CD14-positive monocyte (primary cell): ENCODE measurements around the gene COL19A1. TPM values are rescaled to one million over a fixed set of nuclear protein-coding genes. Genes with fewer than 3 reads are reported as not detected.

Experiments used
- DNase-seq, 3 donors: peaks; one replicate each; pipeline ENCODE4 v3.0.0-alpha.2; 2011 to 2022
- H2AFZ ChIP-seq: 2 replicates; pipeline ENCODE4 v1.6.0; 2012; ENCODE audit warnings: mild to moderate bottlenecking, low read depth, low read length, inconsistent platforms; ENCODE audit not compliant: insufficient read depth, poor library complexity, severe bottlenecking
- H3K27ac ChIP-seq, 2 donors: 1 replicate in 1 of 2; 2 replicates in 1 of 2; pipeline ENCODE4 v1.5.1; 2012 to 2013; ENCODE audit warnings: low read length in 2 of 2, control low read depth in 1 of 2, inconsistent platforms in 1 of 2, low read depth in 1 of 2, mild to moderate bottlenecking in 1 of 2
- H3K27me3 ChIP-seq, 2 donors: one replicate each; pipeline versions ENCODE4 v1.6.0 to v1.6.1; 2011 to 2013; ENCODE audit warnings: low read length in 2 of 2; ENCODE audit not compliant: control insufficient read depth in 2 of 2, insufficient read depth in 2 of 2
- H3K36me3 ChIP-seq, 2 donors: replicated peaks in 1 of 2; 1 replicate in 1 of 2; 2 replicates in 1 of 2; pipeline versions ENCODE4 v1.5.1 to v1.6.1; 2012 to 2013; ENCODE audit warnings: low read length in 2 of 2, control low read depth in 1 of 2, inconsistent platforms in 1 of 2, mild to moderate bottlenecking in 1 of 2; ENCODE audit not compliant: insufficient read depth in 2 of 2, control insufficient read depth in 1 of 2
- H3K4me1 ChIP-seq, 2 donors: 1 replicate in 1 of 2; 2 replicates in 1 of 2; pipeline versions ENCODE4 v1.5.1 to v1.6.1; 2012 to 2013; ENCODE audit warnings: low read length in 2 of 2, control low read depth in 1 of 2, inconsistent platforms in 1 of 2, mild to moderate bottlenecking in 1 of 2, moderate library complexity in 1 of 2; ENCODE audit not compliant: insufficient read depth in 2 of 2, control insufficient read depth in 1 of 2
- H3K4me2 ChIP-seq: replicated peaks from 2 replicates; pipeline ENCODE3; 2012; ENCODE audit warnings: low read length, moderate library complexity, mild to moderate bottlenecking; ENCODE audit not compliant: poor library complexity, severe bottlenecking; ENCODE audit errors: extremely low read depth
- H3K4me3 ChIP-seq, 3 experiments: fragments of 200-600 bp in 1 of 3; sonication (generic) in 1 of 3; replicated peaks in 1 of 3; 1 replicate in 2 of 3; 2 replicates in 1 of 3; pipeline ENCODE4 v1.5.1; 2011 to 2013; ENCODE audit warnings: low read length in 3 of 3, mild to moderate bottlenecking in 3 of 3, control low read depth in 2 of 3, low read depth in 2 of 3, inconsistent platforms in 1 of 3, moderate library complexity in 1 of 3
- H3K79me2 ChIP-seq: 2 replicates; pipeline ENCODE4 v1.6.0; 2012; ENCODE audit warnings: mild to moderate bottlenecking, control low read depth, inconsistent platforms, low read length, moderate library complexity; ENCODE audit not compliant: insufficient read depth
- H3K9ac ChIP-seq: 2 replicates; pipeline ENCODE4 v1.6.0; 2017; ENCODE audit warnings: low read length, mild to moderate bottlenecking; ENCODE audit not compliant: insufficient read depth, poor library complexity, severe bottlenecking
- H3K9me3 ChIP-seq, 2 donors: replicated peaks in 1 of 2; 1 replicate in 1 of 2; 2 replicates in 1 of 2; pipeline versions ENCODE4 v1.5.1 to v1.6.1; 2012 to 2013; ENCODE audit warnings: low read length in 2 of 2, control low read depth in 1 of 2; ENCODE audit not compliant: control insufficient read depth in 1 of 2, insufficient read depth in 1 of 2
- H4K20me1 ChIP-seq: 2 replicates; pipeline ENCODE4 v1.6.0; 2012; ENCODE audit warnings: mild to moderate bottlenecking, low read length, control low read depth, moderate library complexity; ENCODE audit not compliant: insufficient read depth
- H3K27ac Mint-ChIP-seq, 7 donors: one replicate each; pipeline ENCODE4 v1.8.0; 2020; ENCODE audit warnings: mild to moderate bottlenecking in 7 of 7, mixed read lengths in 7 of 7, moderate library complexity in 6 of 7, inconsistent platforms in 2 of 7
- H3K27me3 Mint-ChIP-seq, 3 donors: one replicate each; pipeline ENCODE4 v1.8.0; 2021 to 2022; ENCODE audit warnings: low read depth in 3 of 3, mild to moderate bottlenecking in 3 of 3, mixed read lengths in 3 of 3, moderate library complexity in 3 of 3, inconsistent platforms in 1 of 3
- H3K36me3 Mint-ChIP-seq, 2 donors: one replicate each; pipeline ENCODE4 v1.8.0; 2020; ENCODE audit warnings: mixed read lengths in 2 of 2, inconsistent platforms in 1 of 2, mild to moderate bottlenecking in 1 of 2
- H3K4me1 Mint-ChIP-seq: one replicate; pipeline ENCODE4 v1.8.0; 2020; ENCODE audit warnings: mild to moderate bottlenecking, mixed read lengths
- H3K4me3 Mint-ChIP-seq, 2 donors: one replicate each; pipeline ENCODE4 v1.8.0; 2020; ENCODE audit warnings: mild to moderate bottlenecking in 2 of 2, mixed read lengths in 2 of 2, moderate library complexity in 1 of 2
- H3K9me3 Mint-ChIP-seq, 7 donors: one replicate each; pipeline ENCODE4 v1.8.0; 2020 to 2022; ENCODE audit warnings: mixed read lengths in 7 of 7, mild to moderate bottlenecking in 6 of 7, moderate library complexity in 6 of 7, inconsistent platforms in 2 of 7
- CTCF ChIP-seq: fragments of 200-600 bp; IDR thresholded peaks from one replicate; pipeline ENCODE4 v1.8.0; 2022; ENCODE audit warnings: antibody characterized with exemption, mild to moderate bottlenecking
- WGBS: methylation state at CpG from one replicate; pipeline ENCODE4 v1.1.5; 2013; ENCODE audit warnings: missing lambda C conversion rate; ENCODE audit not compliant: insufficient coverage; 5-methylcytosine and 5-hydroxymethylcytosine counted together
- intact Hi-C, 2 donors: fragments of 100-400 bp; cut with micrococcal nuclease; formaldehyde crosslinking; loops; one replicate each; pipeline versions ENCODE4 v1.15.0 to v1.15.1; 2023
- polyA plus RNA-seq, 3 donors: library from polyadenylated mRNA; depleted of rRNA in 1 of 3; unstranded in 2 of 3; stranded (reverse) in 1 of 3; fragments of 300-500 nt in 2 of 3; fragments of >200 nt in 1 of 3; fragmentation: Illumina TruSeq in 2 of 3; gene quantifications; 1 replicate in 2 of 3; 2 replicates in 1 of 3; pipeline ENCODE4 v1.2.3, GENCODE V29; 2012 to 2021

COL19A1 gene
- polyA plus RNA-seq, 3 donors, result not detected

- Mint-ChIP-seq H3K9me3 (peaks cover 0 to 2% (median 0%) of the 10 kb centered on the region in 7 donors), H3K27me3 (no peaks in the 10 kb centered on the region), H3K27ac (no peak overlapping the region), H3K4me3 (no peak overlapping the region), H3K36me3 (no peaks in the 10 kb centered on the region), H3K4me1 (no peaks in the 10 kb centered on the region)
- no peak overlapping the region for H3K9ac ChIP-seq
- H3K79me2 ChIP-seq, result no peaks in the 10 kb centered on the region
- intact Hi-C loops, result no loop called here
- H2AFZ ChIP-seq, result no peak overlapping the region
- no peaks in the 10 kb centered on the region for H4K20me1 ChIP-seq
- H3K36me3 ChIP-seq, result no peaks in the 10 kb centered on the region
- no CpG with 5 or more reads among the region's 3 CpGs for WGBS
- no peaks in the 10 kb centered on the region for H3K27me3 ChIP-seq
- H3K4me3 ChIP-seq, result no peak overlapping the region
- H3K4me2 ChIP-seq, result no peak overlapping the region
- TF ChIP-seq CTCF, result no peak
- no peaks in the 10 kb centered on the region for H3K9me3 ChIP-seq
- H3K27ac ChIP-seq, result no peak overlapping the region
- no peak for DNase-seq
- H3K4me1 ChIP-seq, result no peaks in the 10 kb centered on the region
These were observed 167.4 kb downstream of the COL19A1 start for GRCh38 chr6:70033781-70034180.

- Mint-ChIP-seq H3K36me3 (no peaks in the 10 kb centered on the region), H3K27ac (no peak overlapping the region), H3K4me1 (no peaks in the 10 kb centered on the region), H3K4me3 (no peak overlapping the region), H3K27me3 (no peaks in the 10 kb centered on the region), H3K9me3 (no peaks in the 10 kb centered on the region)
- DNase-seq, result no peak
- H3K4me3 ChIP-seq, result no peak overlapping the region
- H3K4me2 ChIP-seq, result no peak overlapping the region
- no peaks in the 10 kb centered on the region for H3K36me3 ChIP-seq
- H3K79me2 ChIP-seq, result no peaks in the 10 kb centered on the region
- no peak overlapping the region for H2AFZ ChIP-seq
- WGBS, result no CpG with 5 or more reads among the region's 1 CpG
- no peak for TF ChIP-seq CTCF
- H3K9me3 ChIP-seq, result no peaks in the 10 kb centered on the region
- no peak overlapping the region for H3K9ac ChIP-seq
- intact Hi-C loops, result no loop called here
- no peak overlapping the region for H3K27ac ChIP-seq
- no peaks in the 10 kb centered on the region for H3K4me1 ChIP-seq
- no peaks in the 10 kb centered on the region for H4K20me1 ChIP-seq
- H3K27me3 ChIP-seq, result no peaks in the 10 kb centered on the region
These were observed 171.1 kb downstream of the COL19A1 start for GRCh38 chr6:70037445-70037844.
